DOHH2 (cell line): ENCODE measurements around the gene ZSCAN30.

Experiments used
- EZH2phosphoT487 ChIP-seq: fragments of 200-600 bp; sonication (generic); IDR thresholded peaks from 2 replicates; pipeline ENCODE4 v1.6.1; 2017; ENCODE audit warnings: borderline replicate concordance, mild to moderate bottlenecking, antibody characterized with exemption, low read length, moderate library complexity, mixed read lengths
- TF ChIP-seq, protein P1 (sequence below): fragments of 200-600 bp; sonication (generic); IDR thresholded peaks from one replicate; pipeline ENCODE4 v1.5.1; 2014; ENCODE audit warnings: antibody characterized with exemption, mild to moderate bottlenecking, low read depth, low read length; ENCODE audit not compliant: poor library complexity, severe bottlenecking

DNA sequence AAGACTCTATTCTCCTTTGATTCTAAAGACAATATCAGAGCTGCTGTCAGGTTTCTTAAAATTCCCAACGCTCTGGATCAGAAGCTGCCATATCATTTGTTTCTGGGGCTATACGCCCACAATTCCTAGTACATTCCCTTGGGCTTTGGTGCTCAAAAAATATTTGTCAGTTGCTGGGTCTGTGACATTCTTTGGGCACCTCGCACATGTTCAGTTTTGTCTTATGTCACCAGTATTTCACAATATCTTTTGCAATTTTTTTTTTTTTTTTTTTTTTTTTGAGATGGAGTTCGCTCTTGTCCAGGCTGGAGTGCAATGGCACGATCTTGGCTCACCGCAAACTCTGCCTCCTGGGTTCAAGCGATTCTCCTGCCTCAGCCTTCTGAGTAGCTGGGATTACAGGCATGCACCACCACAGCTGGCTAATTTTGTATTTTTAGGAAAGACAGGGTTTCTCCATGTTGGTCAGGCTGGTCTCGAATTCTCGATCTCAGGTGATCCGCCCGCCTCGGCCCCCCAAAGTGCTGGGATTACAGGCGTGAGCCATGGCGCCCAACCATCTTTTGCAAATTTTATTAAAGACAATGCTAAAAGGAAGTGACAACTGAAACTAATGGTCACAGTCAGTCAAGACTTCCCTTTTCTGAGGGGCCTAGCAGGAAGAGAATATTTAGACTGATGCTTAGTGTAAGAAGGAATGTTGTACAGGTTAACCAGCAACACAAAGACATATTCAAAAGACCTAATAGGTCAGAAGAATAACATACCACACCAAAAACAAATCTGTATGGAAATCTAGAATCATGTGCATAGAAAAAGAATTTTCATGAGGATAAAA lies 42.4 kb downstream of the ZSCAN30 start:
- TF ChIP-seq, protein P1, sequence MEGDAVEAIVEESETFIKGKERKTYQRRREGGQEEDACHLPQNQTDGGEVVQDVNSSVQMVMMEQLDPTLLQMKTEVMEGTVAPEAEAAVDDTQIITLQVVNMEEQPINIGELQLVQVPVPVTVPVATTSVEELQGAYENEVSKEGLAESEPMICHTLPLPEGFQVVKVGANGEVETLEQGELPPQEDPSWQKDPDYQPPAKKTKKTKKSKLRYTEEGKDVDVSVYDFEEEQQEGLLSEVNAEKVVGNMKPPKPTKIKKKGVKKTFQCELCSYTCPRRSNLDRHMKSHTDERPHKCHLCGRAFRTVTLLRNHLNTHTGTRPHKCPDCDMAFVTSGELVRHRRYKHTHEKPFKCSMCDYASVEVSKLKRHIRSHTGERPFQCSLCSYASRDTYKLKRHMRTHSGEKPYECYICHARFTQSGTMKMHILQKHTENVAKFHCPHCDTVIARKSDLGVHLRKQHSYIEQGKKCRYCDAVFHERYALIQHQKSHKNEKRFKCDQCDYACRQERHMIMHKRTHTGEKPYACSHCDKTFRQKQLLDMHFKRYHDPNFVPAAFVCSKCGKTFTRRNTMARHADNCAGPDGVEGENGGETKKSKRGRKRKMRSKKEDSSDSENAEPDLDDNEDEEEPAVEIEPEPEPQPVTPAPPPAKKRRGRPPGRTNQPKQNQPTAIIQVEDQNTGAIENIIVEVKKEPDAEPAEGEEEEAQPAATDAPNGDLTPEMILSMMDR = no peak
- no peak for TF ChIP-seq EZH2phosphoT487
